ENCODE results near the gene BSG.

DNA sequence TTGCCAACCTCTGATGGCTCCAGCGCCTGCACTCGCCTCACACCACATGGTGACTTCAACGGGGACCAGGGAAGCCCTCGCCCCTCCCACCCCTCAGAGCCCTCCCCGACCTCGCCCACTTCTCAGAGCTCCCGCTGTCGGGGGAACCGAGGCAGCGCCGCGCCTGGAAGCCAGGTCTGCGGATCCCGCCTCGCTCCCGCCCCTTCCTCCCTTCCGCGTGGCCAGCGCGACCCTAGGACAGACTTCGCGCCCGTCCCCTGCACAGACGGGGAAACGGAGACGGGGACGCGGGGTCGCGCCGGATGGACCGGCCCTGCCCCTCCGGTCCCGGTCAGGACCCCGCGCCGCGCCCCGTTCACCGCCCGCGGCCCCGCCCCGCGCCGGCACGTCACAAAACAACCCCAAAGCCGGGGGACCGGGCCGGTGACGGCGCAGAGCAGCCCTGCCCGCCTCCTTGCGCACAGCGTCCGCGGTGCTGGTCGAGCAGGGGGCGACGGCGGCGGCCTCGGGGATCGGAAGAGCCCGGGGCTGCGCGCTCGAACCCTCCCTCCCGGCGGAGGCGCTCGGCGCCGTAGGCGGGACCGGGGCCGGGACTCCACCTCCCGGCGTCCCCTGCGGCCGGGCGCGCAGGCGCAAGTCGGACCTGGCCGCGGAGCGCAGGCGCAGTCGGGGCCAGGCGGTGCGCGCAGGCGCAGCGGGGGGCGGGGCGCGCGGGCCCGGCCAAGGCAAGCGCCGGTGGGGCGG, 41.2 kb upstream of the BSG start:
- TF ChIP-seq, protein P1, sequence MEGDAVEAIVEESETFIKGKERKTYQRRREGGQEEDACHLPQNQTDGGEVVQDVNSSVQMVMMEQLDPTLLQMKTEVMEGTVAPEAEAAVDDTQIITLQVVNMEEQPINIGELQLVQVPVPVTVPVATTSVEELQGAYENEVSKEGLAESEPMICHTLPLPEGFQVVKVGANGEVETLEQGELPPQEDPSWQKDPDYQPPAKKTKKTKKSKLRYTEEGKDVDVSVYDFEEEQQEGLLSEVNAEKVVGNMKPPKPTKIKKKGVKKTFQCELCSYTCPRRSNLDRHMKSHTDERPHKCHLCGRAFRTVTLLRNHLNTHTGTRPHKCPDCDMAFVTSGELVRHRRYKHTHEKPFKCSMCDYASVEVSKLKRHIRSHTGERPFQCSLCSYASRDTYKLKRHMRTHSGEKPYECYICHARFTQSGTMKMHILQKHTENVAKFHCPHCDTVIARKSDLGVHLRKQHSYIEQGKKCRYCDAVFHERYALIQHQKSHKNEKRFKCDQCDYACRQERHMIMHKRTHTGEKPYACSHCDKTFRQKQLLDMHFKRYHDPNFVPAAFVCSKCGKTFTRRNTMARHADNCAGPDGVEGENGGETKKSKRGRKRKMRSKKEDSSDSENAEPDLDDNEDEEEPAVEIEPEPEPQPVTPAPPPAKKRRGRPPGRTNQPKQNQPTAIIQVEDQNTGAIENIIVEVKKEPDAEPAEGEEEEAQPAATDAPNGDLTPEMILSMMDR (IDR thresholded peaks at IDR 0.05; ENCODE audit: poor library complexity, severe bottlenecking), result peak; percentile 57
- peak; percentile 49 for TF ChIP-seq EP300 (conservative IDR thresholded peaks at IDR 0.05; ENCODE audit: poor library complexity, severe bottlenecking)
- TF ChIP-seq RAD21 (conservative IDR thresholded peaks at IDR 0.05), result peak; percentile 43
- peak; percentile 66 for TF ChIP-seq POLR2AphosphoS5 (IDR thresholded peaks at IDR 0.05)
- TF ChIP-seq, protein P2, sequence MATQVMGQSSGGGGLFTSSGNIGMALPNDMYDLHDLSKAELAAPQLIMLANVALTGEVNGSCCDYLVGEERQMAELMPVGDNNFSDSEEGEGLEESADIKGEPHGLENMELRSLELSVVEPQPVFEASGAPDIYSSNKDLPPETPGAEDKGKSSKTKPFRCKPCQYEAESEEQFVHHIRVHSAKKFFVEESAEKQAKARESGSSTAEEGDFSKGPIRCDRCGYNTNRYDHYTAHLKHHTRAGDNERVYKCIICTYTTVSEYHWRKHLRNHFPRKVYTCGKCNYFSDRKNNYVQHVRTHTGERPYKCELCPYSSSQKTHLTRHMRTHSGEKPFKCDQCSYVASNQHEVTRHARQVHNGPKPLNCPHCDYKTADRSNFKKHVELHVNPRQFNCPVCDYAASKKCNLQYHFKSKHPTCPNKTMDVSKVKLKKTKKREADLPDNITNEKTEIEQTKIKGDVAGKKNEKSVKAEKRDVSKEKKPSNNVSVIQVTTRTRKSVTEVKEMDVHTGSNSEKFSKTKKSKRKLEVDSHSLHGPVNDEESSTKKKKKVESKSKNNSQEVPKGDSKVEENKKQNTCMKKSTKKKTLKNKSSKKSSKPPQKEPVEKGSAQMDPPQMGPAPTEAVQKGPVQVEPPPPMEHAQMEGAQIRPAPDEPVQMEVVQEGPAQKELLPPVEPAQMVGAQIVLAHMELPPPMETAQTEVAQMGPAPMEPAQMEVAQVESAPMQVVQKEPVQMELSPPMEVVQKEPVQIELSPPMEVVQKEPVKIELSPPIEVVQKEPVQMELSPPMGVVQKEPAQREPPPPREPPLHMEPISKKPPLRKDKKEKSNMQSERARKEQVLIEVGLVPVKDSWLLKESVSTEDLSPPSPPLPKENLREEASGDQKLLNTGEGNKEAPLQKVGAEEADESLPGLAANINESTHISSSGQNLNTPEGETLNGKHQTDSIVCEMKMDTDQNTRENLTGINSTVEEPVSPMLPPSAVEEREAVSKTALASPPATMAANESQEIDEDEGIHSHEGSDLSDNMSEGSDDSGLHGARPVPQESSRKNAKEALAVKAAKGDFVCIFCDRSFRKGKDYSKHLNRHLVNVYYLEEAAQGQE (IDR thresholded peaks at IDR 0.05; ENCODE audit: borderline replicate concordance), result no peak
- peak; percentile 60 for TF ChIP-seq SMC3 (conservative IDR thresholded peaks at IDR 0.05; ENCODE audit: poor library complexity)
- no peak for TF ChIP-seq EZH2 (IDR thresholded peaks at IDR 0.05; ENCODE audit: borderline replicate concordance, insufficient read depth, low read length, poor library complexity, severe bottlenecking)

Data from neural cell (in vitro differentiated cells).